HG02852 (cell line): Measurements from ENCODE around the gene RNF126.
"Not testable (repeated sequence)": the region's sequence is repeated elsewhere in the genome, so short reads cannot be mapped to it uniquely, and the experiment has no call there.

Source experiments
- ATAC-seq: cut with Tn5 transposase; IDR thresholded peaks from one replicate; pipeline ENCODE4 v1.9.1; 2021; ENCODE audit warnings: mild to moderate bottlenecking, moderate library complexity; ENCODE audit not compliant: unreplicated experiment

RNF126 gene

DNA sequence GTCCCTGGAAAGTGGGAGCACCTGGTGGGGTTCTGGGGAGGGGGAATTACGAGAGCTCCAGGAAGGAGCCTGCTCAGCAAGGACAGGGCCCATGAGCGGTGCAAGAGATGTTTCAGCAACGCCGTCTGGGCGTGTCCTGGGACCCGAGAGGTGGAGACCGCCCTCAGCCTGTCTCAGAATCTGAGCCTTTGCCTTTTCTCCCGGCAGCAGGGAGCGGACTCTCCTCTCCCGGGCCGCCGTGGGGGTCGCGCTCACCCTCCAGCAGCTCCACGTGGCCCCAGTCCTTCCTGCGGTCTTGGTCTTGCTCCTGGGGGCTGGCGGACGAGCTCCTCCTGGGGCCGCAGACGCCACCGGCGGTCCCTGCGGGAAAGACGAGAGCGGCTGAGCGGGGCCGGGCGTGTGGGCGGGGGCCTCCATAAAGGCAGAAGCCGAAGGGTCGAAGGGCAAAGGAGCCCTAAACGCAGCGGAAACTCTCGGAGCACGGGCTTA, 30.4 kb downstream of the RNF126 start:
- peak; percentile 18 for ATAC-seq

DNA sequence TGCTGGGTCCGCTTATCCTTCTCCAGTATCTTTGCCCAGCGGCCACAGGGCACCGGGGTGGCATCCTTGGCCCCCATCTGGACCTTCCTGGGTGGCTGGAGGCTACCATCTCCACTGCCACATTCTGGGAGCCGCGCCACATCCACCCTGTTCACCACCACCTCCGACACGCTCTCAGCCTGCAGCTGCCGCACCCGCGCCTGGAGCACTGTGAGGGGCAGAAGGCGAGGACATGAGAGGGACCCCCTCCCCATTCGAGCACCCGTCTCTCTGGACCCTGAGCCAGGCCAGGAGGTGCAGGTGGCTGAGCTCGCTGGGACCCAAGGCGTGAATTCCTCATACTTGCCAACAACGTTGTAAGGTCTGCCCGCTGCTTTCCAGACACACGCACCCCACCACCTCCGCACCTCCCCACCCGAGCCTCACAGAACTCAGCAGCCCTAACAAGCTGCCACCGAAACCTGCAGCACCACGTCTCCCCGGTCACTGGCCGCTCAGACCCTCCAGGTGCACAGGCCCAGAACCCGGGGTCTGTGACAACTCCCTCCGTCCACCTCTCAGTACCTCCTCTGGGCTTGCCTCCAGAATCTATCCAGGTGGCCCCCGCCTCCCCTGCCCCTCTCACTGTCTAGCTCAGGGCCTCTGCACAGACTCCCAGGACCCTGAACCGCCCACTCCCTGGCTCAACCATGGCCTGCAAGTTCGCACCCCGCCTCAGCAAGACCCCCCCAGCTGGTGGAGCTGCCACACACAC, 32.9 kb downstream of the RNF126 start:
- ATAC-seq: no peak

GRCh38 chr19:629515-629914, 33.5 kb downstream of the RNF126 start:
- ATAC-seq: not testable (repeated sequence)

- ATAC-seq: no peak
Measured at GRCh38 chr19:628168-628567, 34.8 kb downstream of the RNF126 start.

- not testable (repeated sequence) for ATAC-seq
Measured at GRCh38 chr19:626566-626965, 36.4 kb downstream of the RNF126 start.

DNA sequence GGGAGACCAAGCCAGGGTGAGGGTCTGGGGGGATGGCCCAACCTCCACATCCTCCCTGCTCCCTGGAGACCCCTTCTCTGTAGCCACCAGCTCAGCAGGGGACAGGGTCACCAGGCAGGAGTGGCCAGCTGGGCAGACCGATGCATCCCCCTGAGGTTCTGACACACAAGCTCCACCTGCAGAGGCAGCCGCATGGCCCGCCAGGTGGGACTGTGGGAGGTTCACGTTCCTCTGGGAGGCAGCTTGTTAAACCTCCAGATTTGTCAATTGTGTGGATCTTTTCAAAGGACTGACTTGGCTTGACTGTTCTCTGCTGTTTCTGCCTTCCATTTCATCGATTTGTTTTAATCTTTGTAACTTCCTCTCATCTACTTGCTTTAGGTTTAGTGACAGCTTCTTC, 37.8 kb downstream of the RNF126 start:
- no peak for ATAC-seq

DNA sequence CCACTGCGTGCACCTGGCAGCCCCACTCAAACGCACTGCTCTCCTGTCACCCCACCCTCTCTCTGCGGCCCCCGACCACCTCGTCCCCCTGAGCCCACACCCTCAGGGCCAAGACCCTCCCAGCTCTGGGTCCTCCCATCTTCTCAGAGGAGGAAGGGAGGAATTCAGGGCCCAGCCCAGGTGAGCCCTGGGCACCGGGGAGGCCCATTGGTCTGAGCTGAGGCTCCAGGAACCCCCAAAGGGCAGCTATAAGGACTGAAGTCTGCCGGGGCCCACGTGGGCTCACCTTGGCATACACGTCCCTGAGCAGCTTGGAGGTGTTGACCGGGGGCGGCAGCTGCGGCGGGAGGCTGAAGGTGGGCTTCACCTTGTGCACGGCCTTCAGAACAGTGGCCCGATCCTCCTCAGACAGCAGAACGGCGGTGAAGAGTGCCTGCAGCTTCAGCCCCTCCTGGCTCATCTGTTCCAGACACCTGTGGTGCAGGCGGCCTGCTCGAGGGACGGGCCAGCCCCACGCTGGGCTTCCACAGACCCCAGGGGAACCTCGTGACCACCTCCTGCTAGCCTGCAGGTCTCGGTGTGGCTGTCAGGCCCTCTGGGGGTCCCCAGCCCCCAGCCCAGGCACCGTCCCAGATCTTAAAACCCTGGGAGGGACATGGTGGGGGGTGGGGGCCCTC, 38.4 kb downstream of the RNF126 start:
- no peak for ATAC-seq

DNA sequence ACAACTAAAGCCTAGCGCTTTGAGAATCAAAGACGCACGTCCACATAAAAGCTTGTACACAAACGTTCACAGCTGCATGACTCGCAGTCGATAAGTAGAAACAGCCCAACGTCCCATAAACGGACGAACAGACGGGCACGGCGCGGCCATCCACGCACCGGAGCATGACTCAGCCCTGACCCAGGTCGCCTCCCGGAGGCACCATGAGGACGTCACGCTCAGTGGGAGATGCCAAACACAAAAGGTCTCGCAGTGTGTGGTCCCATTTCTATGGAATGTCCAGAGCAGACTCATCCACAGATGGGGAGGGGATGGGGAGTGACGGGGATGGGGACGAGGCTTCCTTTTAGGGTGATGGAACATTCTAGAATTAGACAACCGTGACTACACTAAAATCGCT, 39.0 kb downstream of the RNF126 start:
- ATAC-seq: no peak

DNA sequence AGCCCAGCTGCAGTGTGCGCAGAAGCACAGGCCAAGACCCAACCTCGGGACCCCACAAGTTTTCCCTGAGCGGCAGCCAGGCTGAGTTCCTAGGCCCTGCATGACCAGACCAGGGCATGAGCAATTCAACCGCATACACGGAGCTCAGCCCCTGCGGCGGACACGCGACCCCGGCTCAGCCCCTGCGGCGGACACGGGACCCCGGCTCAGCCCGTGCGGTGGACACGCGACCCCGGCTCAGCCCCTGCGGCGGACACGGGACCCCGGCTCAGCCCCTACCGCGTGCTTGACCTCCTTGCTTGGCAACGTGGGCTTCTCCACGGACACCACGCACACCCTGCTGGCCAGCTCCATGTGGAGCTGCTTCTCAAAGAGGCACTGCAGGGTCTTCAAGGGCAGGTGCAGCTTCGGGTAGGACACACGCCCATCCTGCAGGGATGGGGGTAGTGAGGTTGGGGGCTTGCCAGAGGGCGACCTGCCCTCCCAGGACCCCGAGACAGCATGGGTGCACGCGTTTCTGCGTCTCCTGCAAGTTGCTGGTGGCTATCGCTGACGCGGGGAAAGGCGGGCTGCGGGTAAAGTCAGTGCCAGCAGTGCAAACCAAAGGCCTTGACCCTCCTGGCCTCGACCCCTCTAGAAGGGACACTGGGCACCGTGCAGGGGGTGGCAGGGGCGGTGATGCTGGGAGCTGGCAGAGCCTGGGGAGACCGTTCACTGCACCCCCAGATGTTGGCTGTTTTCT, 39.7 kb downstream of the RNF126 start:
- ATAC-seq: no peak

- ATAC-seq: no peak
Measured at GRCh38 chr19:622666-623065, 40.3 kb downstream of the RNF126 start.

DNA sequence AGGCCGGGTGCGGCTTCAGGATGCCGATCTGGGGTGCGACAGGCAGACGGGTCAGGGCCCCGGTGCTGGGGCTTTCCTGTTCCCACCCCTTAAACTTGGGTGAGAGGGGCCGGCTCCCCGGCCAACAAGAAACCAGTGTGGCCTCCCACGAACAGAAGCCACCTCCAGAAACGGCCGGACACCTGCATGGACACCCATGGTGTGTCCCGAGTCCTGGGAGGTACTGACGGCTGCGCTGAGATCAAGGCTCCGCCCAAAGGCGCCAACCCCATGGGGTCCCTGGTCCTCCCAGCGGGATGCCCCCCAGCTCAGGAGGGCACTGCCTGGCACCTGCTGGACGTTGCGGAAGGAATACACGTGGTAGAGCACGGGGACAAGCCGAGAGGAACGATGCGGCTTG, 41.2 kb downstream of the RNF126 start:
- no peak for ATAC-seq

DNA sequence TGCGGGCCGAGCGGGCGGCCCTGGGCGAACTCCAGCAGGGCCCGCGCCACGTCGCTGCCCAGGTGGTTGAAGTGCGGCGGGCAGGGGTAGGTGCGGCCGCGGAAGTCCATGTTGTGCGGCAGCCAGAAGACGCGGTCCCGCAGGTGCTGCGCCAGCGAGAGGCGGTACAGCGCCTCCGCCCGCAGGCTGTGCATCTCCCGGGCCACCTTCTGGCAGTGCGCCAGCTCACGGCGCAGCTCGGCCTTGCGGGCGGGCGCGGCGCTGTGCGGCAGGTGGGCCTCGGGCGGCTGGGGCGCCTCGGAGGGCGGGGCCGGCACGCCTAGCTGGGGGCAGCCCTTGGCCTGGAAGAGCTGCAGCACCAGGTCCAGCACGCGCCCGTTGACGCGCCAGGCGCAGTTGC, 41.8 kb downstream of the RNF126 start:
- ATAC-seq: not testable (repeated sequence)

- no peak for ATAC-seq
Measured at GRCh38 chr19:620166-620862, 42.7 kb downstream of the RNF126 start.

DNA sequence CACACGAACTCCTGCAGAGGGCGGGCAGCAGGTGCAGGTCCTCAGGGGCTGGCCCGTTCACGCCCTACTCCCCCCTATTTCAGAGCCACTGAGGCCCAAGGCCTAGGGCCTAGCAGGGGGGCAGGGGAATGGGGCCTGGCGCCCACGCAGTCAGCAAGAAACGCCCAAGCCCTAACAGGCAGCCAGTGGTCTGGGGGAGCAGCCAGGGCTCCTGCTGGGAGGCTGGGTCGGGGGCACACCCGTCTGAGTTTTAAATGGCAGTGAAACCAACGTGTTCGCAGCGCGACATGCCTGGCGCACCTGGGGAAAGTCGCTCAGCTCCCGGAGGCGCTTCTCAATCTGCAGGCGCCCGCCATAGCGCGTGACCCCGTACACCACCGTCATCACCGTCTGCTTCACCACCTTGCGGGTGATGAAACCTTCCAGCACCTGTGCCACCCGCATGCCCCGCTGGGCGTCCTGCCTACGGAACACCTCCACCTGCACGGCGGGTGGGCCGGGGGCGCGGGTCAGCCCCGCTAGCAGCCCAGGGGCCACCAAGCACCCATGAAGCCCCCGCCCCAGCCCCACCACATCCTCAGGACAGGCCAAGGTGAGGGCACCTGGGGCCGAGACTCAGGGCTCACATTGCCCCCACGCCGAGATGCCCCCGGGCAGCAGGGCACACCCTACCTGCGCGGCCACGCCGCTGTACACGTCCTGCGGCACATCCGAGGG, 43.6 kb downstream of the RNF126 start:
- ATAC-seq: no peak

GRCh38 chr19:618674-619285, 44.2 kb downstream of the RNF126 start:
- ATAC-seq: no peak

- no peak for ATAC-seq
Measured at GRCh38 chr19:618247-618619, 44.8 kb downstream of the RNF126 start.

DNA sequence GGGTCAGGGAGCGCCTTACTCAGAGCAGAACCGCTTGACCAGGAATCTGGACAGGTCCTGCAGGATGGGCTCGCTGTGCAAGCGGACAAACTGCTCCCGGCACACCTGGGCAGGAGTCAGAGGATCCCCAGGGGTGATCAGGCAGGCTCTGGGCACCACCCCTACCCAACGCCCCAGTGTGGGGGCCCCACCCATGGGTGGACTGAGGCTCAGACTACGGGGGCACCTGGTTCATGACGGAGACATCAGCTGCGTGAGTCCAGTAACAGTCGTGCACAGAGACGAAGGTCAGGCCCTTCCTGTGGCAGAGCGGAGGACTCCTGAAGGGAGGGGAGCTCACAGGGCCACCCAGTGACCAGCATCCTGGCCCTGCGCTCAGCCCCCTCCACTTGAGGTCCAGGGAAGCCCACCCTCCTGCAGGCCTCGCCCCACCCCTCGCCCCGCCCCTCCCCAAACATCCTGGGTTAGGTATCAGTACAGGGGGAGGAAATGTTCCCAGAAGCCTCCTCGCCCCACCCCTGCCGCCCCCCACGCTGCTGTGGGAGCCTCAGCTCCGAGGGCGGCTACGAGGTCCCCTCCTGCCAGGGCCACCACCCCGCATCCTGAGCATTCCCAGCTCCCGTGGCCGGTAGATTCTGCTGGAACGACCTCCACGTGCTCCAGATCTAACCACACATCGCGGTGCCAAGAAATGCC, 45.3 kb downstream of the RNF126 start:
- no peak for ATAC-seq

DNA sequence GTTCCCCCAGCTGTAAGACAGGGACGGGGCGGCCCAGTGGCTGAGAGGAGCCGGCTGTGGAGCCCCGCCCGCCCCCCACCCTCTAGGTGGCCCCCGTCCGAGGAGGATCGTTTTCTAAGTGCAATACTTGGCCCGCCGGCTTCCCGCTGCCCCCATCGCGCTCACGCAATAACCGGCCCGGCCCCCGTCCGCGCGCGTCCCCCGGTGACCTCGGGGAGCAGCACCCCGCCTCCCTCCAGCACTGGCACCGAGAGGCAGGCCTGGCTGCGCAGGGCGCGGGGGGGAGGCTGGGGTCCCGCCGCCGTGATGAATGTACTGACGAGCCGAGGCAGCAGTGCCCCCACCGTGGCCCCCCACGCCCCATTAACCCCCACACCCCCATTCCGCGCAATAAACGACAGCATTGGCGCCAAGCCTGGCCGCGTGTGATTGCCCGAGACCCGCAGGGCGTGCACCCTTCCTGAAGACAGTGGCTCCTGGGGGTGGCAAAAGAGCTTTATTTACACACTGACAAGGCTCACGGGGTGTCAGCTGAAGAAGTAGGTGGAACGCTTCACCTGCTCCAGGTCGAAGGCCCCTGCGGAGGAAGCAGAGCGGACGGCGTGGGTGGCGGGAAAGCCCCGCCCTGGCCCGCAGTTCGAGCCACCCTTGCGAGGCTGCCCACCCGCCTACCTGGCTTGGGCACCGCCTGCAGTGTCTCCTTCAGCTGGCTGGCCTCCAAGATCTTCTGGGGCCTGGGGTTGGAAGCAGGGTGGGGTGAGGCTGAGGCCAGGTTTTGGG, 46.1 kb downstream of the RNF126 start:
- ATAC-seq: no peak
